ENCODE measurements around the gene KSR1.
"Not testable (repeated sequence)": the region's sequence is repeated elsewhere in the genome, so short reads cannot be mapped to it uniquely, and the experiment has no call there.

The KSR1 gene

DNA sequence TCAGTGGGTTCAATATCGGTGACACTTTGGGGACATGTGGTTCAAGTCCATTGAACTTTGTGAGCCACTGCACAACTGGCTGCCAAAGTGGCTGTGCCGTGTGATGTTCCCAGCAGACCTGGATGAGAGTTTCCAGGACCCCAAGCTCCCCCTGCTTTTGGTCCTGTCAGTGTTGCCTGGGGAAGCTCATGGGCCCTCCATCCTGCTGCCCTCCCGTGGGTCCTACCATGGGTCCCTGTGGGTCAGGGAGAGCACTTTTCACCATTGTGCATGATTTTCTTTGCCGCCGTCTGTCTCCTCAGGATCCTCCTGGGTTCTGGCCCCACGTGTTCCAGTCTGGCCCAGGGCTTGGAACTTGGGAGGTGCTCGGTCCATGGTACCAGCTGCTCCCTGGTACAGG, 212.9 kb downstream of the KSR1 start:
- DNase-seq, result no peak

DNA sequence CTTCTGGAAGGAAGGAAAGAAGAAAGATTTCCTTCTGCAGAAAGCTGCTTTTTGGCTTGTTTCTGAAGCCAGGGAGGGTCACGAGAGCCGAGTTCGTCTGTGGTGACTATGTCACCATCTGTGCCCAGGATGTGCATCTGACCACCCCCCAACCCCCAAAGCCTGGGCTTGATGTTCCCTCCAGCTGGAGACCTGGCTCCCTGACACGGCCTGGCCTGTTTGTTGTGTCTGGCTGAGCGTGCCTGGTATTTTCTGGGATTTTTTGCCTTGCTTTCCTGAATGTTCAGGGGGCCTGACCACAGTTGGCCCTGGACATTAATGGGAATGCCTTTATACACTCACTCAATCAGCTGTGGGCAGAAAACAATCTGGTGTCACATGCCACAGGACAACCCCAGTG, 213.6 kb downstream of the KSR1 start:
- no peak for DNase-seq

DNA sequence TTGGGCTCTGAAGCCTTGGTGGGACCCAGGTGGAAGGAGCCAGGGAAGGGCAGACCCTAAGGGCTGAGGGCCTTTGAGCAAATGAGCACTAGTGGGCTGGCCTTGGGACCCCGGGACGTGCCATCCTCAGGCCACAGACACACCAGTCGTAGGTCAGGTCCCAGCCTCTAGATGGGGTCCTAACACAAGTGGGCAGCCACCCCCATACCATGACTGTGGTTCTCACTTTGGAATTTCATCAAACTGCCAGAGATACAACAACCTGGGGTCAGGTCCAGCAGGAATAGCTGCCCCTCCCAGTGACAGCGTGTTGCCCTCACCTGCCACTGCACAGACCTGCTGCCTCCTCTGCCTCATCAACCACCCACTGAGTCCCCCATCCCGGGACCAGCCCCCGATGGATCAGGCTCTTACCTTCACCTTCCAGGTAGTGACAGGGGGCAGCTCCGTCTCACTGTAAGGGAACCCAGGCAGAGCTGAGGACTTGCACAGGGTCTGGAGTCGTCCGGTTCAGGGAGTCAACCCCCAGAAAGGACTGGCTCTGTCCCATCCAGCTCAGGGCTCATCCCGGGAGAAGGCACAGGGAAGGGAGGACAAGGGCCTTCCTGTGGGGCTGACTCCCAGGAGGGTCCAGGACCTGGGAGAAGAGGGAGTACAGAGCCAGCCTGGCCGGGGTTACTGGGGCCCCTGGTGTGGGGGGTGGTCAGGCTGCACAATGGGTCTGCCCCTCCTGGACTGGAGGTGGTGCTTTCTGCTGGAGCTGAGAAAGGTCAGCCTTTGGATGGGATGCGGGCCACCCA, 214.7 kb downstream of the KSR1 start:
- no peak for DNase-seq

DNA sequence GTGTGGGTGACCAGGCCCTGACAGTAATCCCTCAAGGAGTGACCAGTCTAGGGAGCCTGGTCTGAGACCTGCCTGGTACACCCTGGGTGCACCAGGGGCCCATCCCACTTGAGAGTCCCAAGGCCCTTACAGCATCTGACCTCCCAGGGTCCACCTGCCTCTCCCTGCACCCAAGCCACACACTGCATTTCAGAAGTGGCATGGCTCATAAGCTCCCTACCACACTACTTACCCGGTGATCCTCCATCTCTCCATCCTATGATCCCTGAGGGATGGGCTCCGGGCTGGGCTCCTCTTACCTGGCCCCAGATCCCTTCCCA, 215.3 kb downstream of the KSR1 start:
- DNase-seq, result no peak

DNA sequence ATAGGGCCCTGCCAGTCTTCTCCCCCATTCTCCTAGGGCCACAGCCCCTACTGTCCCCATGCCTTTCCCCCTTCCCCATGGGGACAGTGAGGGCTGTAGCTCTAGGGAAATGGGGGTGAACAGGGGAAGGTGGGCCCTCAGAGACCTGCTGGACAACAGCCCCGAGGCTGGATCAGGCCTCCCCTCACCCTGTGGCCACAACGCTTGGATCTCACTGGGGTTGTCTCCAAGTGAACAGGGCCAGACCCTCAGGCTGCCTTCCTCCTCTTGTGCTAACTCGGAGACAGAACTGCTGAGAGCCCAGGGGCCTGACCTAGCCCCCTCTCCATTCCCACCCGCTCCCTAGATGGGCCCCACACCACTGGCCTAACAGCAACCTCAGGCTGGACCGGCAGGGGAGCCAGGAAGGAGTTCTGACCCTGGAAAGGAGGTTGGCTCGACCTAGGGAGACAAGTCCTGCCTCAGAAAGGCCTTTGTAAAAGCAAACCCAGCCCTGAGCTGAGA, 215.8 kb downstream of the KSR1 start:
- not testable (repeated sequence) for DNase-seq

DNA sequence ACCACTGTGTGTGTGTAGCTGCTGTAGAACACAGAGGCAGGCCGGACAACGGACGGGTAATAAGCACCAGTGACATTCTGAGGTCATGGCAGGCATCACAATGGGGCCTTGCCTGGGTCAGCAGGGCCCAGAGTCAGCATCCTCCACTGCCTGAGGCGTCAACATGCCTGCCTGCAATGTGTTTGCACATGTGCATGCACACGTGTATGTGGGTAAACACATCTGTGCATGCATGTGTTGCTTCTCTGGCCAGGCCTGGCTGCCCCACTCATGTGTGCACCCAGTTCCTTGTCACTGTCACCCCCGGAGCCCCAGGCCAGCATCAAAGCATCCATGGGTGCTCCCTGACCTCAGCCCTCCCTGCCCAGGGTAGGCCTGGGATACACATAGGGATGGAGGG, 218.1 kb downstream of the KSR1 start:
- no peak for DNase-seq

All from CD4-positive, alpha-beta T cell treated with Interleukin-17A for 1 hour (primary cell).